HFFc6 (cell line): ENCODE data around the gene RNF169. TPM values are rescaled to one million over a fixed set of nuclear protein-coding genes. Genes with fewer than 3 reads are reported as not detected.

Experiments
- DNase-seq: peaks from one replicate; pipeline ENCODE4 v3.0.0-alpha.2; 2018
- H3K27ac Mint-ChIP-seq: 2 replicates; pipeline ENCODE4 v1.8.0; 2020; ENCODE audit warnings: mild to moderate bottlenecking, mixed read lengths
- H3K27me3 Mint-ChIP-seq: 2 replicates; pipeline ENCODE4 v1.8.0; 2021; ENCODE audit warnings: mild to moderate bottlenecking, moderate library complexity, mixed read lengths; ENCODE audit not compliant: insufficient read depth
- H3K36me3 Mint-ChIP-seq: 2 replicates; pipeline ENCODE4 v1.8.0; 2021; ENCODE audit warnings: low read depth, mixed read lengths
- H3K4me1 Mint-ChIP-seq: 2 replicates; pipeline ENCODE4 v1.8.0; 2020; ENCODE audit warnings: low read depth, mixed read lengths
- H3K4me3 Mint-ChIP-seq: 2 replicates; pipeline ENCODE4 v1.8.0; 2020; ENCODE audit warnings: mild to moderate bottlenecking, moderate library complexity, mixed read lengths
- H3K9me3 Mint-ChIP-seq: 2 replicates; pipeline ENCODE4 v1.8.0; 2020; ENCODE audit warnings: mild to moderate bottlenecking, mixed read lengths
- total RNA-seq, 6 experiments: library from RNA; stranded (reverse); fragmentation: NEBNext Ultra II Directional; extraction: Animal tissue kit (Norgen Biotek cat#: 25700); gene quantifications; 2 replicates in 1 of 6; 3 replicates in 5 of 6; pipeline ENCODE4 v1.2.3, GENCODE V29; 2021
- TF ChIP-seq, protein P1 (sequence below): fragments of 200-600 bp; sonication (generic); IDR thresholded peaks from 2 replicates; pipeline ENCODE4 v1.5.0; 2021; ENCODE audit warnings: antibody characterized with exemption, mild to moderate bottlenecking

Gene RNF169
- total RNA-seq, 6 experiments from 2014 or later: 10.9 to 12.9 (median 12.2) TPM

DNA sequence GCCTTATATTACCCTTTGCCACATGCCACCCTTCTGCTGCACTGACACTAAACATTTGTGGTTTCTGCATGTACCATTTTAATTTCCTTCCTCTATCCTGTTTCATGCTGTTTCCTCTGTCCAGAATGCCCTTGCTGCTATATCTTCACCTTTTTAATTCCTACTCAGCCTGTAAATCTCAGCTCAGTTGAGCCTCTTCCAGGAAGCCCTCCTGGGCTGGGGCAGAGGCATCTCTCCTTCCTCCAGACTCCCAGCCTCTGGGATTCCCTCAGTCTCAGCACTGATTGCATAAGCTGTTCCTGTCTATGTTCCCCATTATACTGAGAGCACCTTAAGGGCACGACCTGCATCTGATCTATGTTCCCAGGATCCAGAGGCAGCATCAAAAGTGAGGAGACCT, 98.7 kb downstream of the RNF169 start:
- Mint-ChIP-seq H3K4me3 (no peak overlapping the region), H3K36me3 (peaks cover 20% of the 10 kb centered on the region), H3K9me3 (no peaks in the 10 kb centered on the region), H3K4me1 (peaks cover 38% of the 10 kb centered on the region), H3K27me3 (peaks cover under 1% of the 10 kb centered on the region), H3K27ac (no peak overlapping the region)
- DNase-seq: no peak
- TF ChIP-seq, protein P1, sequence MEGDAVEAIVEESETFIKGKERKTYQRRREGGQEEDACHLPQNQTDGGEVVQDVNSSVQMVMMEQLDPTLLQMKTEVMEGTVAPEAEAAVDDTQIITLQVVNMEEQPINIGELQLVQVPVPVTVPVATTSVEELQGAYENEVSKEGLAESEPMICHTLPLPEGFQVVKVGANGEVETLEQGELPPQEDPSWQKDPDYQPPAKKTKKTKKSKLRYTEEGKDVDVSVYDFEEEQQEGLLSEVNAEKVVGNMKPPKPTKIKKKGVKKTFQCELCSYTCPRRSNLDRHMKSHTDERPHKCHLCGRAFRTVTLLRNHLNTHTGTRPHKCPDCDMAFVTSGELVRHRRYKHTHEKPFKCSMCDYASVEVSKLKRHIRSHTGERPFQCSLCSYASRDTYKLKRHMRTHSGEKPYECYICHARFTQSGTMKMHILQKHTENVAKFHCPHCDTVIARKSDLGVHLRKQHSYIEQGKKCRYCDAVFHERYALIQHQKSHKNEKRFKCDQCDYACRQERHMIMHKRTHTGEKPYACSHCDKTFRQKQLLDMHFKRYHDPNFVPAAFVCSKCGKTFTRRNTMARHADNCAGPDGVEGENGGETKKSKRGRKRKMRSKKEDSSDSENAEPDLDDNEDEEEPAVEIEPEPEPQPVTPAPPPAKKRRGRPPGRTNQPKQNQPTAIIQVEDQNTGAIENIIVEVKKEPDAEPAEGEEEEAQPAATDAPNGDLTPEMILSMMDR: no peak

DNA sequence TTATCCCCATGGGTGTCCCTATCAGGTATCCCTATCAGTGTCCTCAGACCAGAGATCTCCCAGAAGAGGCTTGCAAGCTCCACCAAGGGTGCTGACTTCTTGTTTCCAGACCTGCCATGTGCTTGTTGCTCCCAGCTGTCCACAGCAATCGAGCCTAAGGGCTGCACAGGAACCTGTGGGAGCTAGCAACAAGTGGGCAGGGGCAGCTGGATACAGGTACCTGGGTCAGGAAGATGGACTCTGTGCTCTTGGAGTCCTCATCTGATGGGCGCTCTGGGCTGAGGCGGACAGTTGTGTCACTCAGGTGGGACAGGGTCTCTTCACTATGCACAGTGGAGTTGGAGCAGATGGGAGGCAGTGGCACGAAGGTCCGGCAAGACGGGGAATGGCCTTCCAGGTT, 99.2 kb downstream of the RNF169 start:
- Mint-ChIP-seq H3K36me3 (peaks cover 23% of the 10 kb centered on the region), H3K9me3 (no peaks in the 10 kb centered on the region), H3K27me3 (no peaks in the 10 kb centered on the region; the same call in 1 of the 2 replicates), H3K4me1 (peaks cover 38% of the 10 kb centered on the region), H3K27ac (no peak overlapping the region), H3K4me3 (no peak overlapping the region)
- DNase-seq: no peak
- TF ChIP-seq, protein P1: no peak

DNA sequence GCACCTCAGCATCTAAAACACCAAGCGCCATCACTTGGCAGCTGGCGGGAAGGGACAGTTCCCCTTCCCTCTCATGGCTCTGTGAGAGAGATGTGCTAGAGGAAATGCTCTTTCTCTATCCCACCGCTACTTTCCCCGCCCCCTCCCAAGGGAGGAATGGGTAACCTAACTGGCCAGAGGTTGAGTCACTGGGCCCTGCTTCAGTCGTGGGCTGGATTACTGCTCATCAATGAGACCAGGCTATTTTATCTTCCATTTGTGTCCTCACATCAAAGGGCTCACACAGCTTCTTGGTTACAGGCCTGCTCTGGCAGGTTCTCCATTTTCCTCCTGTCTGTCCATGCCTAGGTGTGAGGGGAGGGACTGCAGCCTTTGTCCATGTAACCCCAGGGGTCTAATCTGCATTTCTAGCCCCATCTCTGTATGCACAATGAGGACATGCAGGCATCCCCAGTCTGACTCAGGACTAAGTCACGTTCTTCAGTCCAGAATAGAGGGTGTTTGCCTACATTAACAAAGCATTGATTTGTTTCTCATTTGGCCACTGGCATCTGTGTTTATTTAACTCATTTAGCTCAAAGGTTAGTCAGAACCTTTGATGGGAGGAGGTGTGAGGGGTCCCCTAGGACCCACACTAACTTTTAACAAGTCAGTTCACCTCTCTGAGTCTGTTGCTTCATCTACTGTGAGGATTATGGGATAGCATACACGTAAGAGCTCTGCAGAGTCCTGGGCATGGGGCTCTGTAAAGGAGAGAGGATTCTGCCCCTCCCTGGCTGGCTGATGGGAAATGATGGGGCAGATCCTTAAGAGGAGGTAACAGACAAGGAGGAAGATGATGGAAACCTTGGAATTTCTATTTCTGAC, 101.1 kb downstream of the RNF169 start:
- DNase-seq: peak; percentile 60
- Mint-ChIP-seq H3K4me3 (peak overlapping the region; percentile 58), H3K27ac (peak overlapping the region; percentile 87), H3K36me3 (peaks cover 25% of the 10 kb centered on the region), H3K9me3 (no peaks in the 10 kb centered on the region), H3K4me1 (peaks cover 38% of the 10 kb centered on the region), H3K27me3 (no peaks in the 10 kb centered on the region; the same call in 1 of the 2 replicates)
- TF ChIP-seq, protein P1: no peak

DNA sequence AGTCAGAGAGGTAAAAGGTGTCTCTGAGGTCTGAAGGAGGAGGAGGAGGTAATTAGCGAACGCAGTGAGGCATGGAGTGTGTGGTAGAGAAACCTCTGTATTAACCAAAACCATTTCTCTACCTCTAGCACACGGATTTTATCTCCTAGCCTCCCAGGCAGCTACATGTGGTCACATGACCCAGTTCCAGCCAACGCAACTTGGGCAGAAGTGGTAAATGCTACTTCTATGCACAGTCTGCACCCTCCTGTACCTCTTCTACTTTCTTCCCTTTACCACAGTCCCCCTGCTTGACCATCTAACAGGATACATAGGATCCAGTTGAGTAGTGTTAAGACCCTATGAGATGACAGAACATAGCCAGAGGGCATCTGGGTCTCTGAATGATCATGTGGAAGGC, 104.6 kb downstream of the RNF169 start:
- TF ChIP-seq, protein P1: no peak
- no peaks in the 10 kb centered on the region for H3K9me3 Mint-ChIP-seq
- DNase-seq: no peak
- H3K4me3 Mint-ChIP-seq: no peak overlapping the region
- H3K4me1 Mint-ChIP-seq: peaks cover 41% of the 10 kb centered on the region
- H3K36me3 Mint-ChIP-seq: peaks cover 31% of the 10 kb centered on the region
- H3K27me3 Mint-ChIP-seq: no peaks in the 10 kb centered on the region; the same call in 1 of the 2 replicates
- H3K27ac Mint-ChIP-seq: no peak overlapping the region

DNA sequence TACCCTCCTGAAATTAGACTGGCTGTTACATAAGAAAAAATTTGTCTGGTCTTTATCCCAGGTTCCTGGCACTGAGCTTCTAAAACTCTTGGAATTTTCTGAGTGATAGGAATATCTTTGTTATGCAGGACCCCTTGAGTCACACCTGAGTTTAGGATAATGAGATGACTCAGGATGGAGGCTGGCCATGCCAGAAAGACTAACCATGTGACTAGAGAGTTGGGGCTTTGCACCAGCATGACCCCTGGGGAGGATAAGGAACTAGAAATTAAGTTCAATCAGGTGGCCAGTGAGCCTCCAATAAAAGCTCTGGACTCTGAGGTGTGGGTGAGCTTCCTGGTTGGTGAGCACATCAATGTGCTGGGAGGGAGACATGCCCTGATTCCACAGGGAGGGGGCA, 112.1 kb downstream of the RNF169 start:
- H3K4me1 Mint-ChIP-seq: peaks cover 11% of the 10 kb centered on the region
- H3K36me3 Mint-ChIP-seq: peaks cover 81% of the 10 kb centered on the region
- peaks cover 25% of the 10 kb centered on the region for H3K9me3 Mint-ChIP-seq
- no peak for DNase-seq
- no peaks in the 10 kb centered on the region for H3K27me3 Mint-ChIP-seq
- TF ChIP-seq, protein P1: no peak
- H3K4me3 Mint-ChIP-seq: no peak overlapping the region
- no peak overlapping the region for H3K27ac Mint-ChIP-seq
